Ovary (tissue), 9 donors: Measurements from ENCODE around the gene MMS19. TPM values are rescaled to one million over a fixed set of nuclear protein-coding genes. Genes with fewer than 3 reads are reported as not detected.
A peak's percentile ranks its signal among the peaks of the same experiment; 100 is the strongest.

Experiments
- DNase-seq, 5 donors: peaks; one replicate each; pipeline ENCODE4 v3.0.0-alpha.2; 2019 to 2020
- H3K27ac ChIP-seq, 2 donors: fragments of 200-600 bp; one replicate each; pipeline versions ENCODE4 v1.5.1 to v1.8.0; 2019 to 2022
- H3K27me3 ChIP-seq: fragments of 200-600 bp; one replicate; pipeline ENCODE4 v1.8.0; 2022
- H3K36me3 ChIP-seq: fragments of 200-600 bp; sonication (generic); one replicate; pipeline ENCODE4 v1.5.1; 2019
- H3K4me1 ChIP-seq: one replicate; pipeline ENCODE4 v1.8.1; 2013; ENCODE audit warnings: mild to moderate bottlenecking, moderate library complexity; ENCODE audit not compliant: insufficient read depth
- H3K4me3 ChIP-seq: fragments of 200-600 bp; sonication (generic); one replicate; pipeline ENCODE4 v1.5.1; 2017
- H3K9me3 ChIP-seq, 2 donors: fragments of 200-600 bp in 1 of 2; sonication (generic) in 1 of 2; one replicate each; pipeline versions ENCODE4 v1.5.1 to v1.8.1; 2013 to 2019; ENCODE audit warnings: mild to moderate bottlenecking in 1 of 2, moderate library complexity in 1 of 2
- EP300 ChIP-seq: sonication (generic); formaldehyde crosslinking; IDR thresholded peaks from one replicate; pipeline ENCODE4 v1.6.1; 2017; ENCODE audit warnings: antibody characterized with exemption
- POLR2A ChIP-seq: fragments of 450-650 bp; IDR thresholded peaks from one replicate; pipeline ENCODE4 v1.6.1; 2017; ENCODE audit warnings: antibody characterized with exemption, mild to moderate bottlenecking, moderate library complexity
- WGBS, 3 donors: extraction: QIAGEN DNeasy Blood & Tissue Kit in 1 of 3; methylation state at CpG; one replicate each; pipeline versions ENCODE4 v1.1.5 to v1.1.7; 2013 to 2017; 5-methylcytosine and 5-hydroxymethylcytosine counted together
- intact Hi-C, 4 donors: fragments of 100-400 bp; cut with DNase I; formaldehyde crosslinking; loops; one replicate each; pipeline versions ENCODE4 v1.11.0 to v1.15.1; 2022 to 2023
- polyA plus RNA-seq, 2 donors: library from polyadenylated mRNA; stranded (reverse); fragments of 200-250 nt in 1 of 2; fragments of 350-450 nt in 1 of 2; fragmentation: Illumina TruSeq in 1 of 2; extraction: RNeasy Lipid Tissue Mini Kit (QIAGEN cat#74804) in 1 of 2; gene quantifications; one replicate each; pipeline ENCODE4 v1.2.3, GENCODE V29; 2013 to 2014
- total RNA-seq, 7 donors: library from RNA; depleted of rRNA in 2 of 7; stranded (reverse); fragments of >200 nt in 2 of 7; fragmentation: NEBNext Ultra II Directional in 3 of 7; extraction: Animal tissue kit (Norgen Biotek cat#: 25700) in 3 of 7; gene quantifications; one replicate each; pipeline versions ENCODE4 v1.1.0 to v1.2.4, GENCODE V29; 2016 to 2023
- TF ChIP-seq, protein P1 (sequence below), 3 donors: fragments of 450-650 bp in 2 of 3; fragments of 200-600 bp in 1 of 3; IDR thresholded peaks; one replicate each; pipeline versions ENCODE4 v1.5.1 to v1.8.0; 2016 to 2022; ENCODE audit warnings: antibody characterized with exemption in 3 of 3, mild to moderate bottlenecking in 1 of 3
- donor health status: DM: no; HTN: no; CAD: no; lungs with moderate emphysema.
- donor health status: DM: no; HTN: no; CAD: no.
- donor health status: Bipolar disorder and iron deficiency.
- donor health status: DM: yes; HTN: yes; CAD: no.
- donor health status: DM: no; HTN: no; CAD: no.
- donor health status: DM: yes; HTN: yes; CAD: no.

Gene MMS19
- total and polyA plus RNA-seq, 9 donors: 45.3 to 63.6 (median 56.4) TPM

GRCh38 chr10:97500297-97500575, 2.0 kb upstream of the MMS19 start:
- 85 to 93% (median 86%) methylated on average over 2 of the region's 2 CpGs for WGBS, 3 donors

DNA sequence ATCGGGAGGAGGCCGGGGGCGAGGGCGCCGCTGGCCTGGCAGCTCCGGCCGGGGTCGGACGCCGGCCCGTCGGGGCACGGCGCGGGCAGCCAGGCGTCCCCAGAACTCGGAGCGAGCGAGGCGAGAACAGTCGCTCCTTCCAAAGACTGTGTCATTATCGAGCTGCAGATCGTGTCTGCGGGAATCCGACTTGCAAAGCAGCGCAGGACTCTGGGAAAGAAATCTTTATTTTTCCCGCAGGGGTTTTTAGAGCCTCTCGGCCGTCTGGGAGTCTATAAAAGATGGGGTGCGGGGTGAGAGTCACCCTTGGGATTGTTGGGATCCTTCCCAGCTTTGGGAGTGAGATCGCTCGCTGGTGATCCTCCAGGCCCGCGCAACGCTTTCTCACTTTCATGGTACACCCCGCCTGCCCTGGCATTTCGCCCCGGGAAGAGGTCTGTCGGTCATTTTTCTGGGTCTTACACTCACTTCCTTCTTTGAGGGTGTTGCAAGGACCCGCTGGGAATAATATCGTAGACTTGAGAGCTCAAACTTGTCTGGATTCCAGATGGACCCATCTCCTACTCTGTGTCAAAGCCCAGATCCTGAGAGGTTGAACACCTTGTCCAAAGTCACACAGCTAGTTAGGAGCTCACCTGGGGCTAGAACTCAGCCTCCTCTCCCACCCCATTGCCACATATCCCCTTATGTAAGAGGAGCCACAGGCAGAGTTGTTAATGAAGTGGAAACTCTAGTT, 1.5 kb upstream of the MMS19 start:
- Histone ChIP-seq H3K36me3 (no peaks in the 10 kb centered on the region), H3K27me3 (no peaks in the 10 kb centered on the region), H3K4me3 (peak overlapping the region; percentile 76), H3K9me3 (no peaks in the 10 kb centered on the region), H3K4me1 (peaks cover 4% of the 10 kb centered on the region), H3K27ac (peak overlapping the region; percentile 73 to 84)
- intact Hi-C loops: loop anchor here in 3 of 4 donors (2.0 to 10.0 kb wide), 3 partner anchors 43 to 45 kb away; no protein-coding TSS in a partner anchor
- DNase-seq: peak; percentile 72 to 83 (median 77)
- TF ChIP-seq, protein P1, sequence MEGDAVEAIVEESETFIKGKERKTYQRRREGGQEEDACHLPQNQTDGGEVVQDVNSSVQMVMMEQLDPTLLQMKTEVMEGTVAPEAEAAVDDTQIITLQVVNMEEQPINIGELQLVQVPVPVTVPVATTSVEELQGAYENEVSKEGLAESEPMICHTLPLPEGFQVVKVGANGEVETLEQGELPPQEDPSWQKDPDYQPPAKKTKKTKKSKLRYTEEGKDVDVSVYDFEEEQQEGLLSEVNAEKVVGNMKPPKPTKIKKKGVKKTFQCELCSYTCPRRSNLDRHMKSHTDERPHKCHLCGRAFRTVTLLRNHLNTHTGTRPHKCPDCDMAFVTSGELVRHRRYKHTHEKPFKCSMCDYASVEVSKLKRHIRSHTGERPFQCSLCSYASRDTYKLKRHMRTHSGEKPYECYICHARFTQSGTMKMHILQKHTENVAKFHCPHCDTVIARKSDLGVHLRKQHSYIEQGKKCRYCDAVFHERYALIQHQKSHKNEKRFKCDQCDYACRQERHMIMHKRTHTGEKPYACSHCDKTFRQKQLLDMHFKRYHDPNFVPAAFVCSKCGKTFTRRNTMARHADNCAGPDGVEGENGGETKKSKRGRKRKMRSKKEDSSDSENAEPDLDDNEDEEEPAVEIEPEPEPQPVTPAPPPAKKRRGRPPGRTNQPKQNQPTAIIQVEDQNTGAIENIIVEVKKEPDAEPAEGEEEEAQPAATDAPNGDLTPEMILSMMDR (IDR thresholded peaks at IDR 0.05): no peak
- TF ChIP-seq POLR2A (no peak), EP300 (no peak)
- 0 to 1% (median 0%) methylated on average over 25 to 41 of the region's 41 CpGs for WGBS, 3 donors

More at GRCh38 chr10:97500297-97500575, 2.0 kb upstream of the MMS19 start:
- no peaks in the 10 kb centered on the region for H3K27me3 ChIP-seq
- no peaks in the 10 kb centered on the region for H3K9me3 ChIP-seq
- DNase-seq: no peak
- H3K4me1 ChIP-seq: peaks cover 2% of the 10 kb centered on the region
- H3K36me3 ChIP-seq: no peaks in the 10 kb centered on the region
- H3K4me3 ChIP-seq: peak overlapping the region; percentile 76
- intact Hi-C loops: loop anchor here in 1 of 4 donors (5.0 kb wide), 1 partner anchor 42 kb away; no protein-coding TSS in a partner anchor
- H3K27ac ChIP-seq: peak overlapping the region in 1 of 2 donors; percentile 84
- TF ChIP-seq, protein P1 (IDR thresholded peaks at IDR 0.05): no peak
- TF ChIP-seq EP300 (no peak), POLR2A (no peak)

- Histone ChIP-seq H3K27ac (peak within 1 kb of the TSS; percentile 73 to 84), H3K9me3 (no peaks in the 10 kb centered on the region), H3K4me1 (peaks cover 4% of the 10 kb centered on the region), H3K36me3 (no peaks in the 10 kb centered on the region), H3K4me3 (peak within 1 kb of the TSS; percentile 76), H3K27me3 (no peaks in the 10 kb centered on the region)
- DNase-seq: peak; percentile 61 to 80 (median 80)
- intact Hi-C loops: loop anchor here in 2 of 4 donors (2.0 to 10.0 kb wide), 2 partner anchors 44 to 46 kb away; no protein-coding TSS in a partner anchor
- WGBS, 3 donors: 0 to 1% (median 1%) methylated on average over 55 to 66 of the region's 66 CpGs
- TF ChIP-seq, protein P1 (IDR thresholded peaks at IDR 0.05): no peak
- TF ChIP-seq POLR2A (peak; percentile 39), EP300 (no peak)
These were observed 779 bp upstream of the MMS19 start, which contains the start of gene UBTD1 for GRCh38 chr10:97498841-97499560. UBTD1 (plus strand) TSS chr10:97498924; CDS start chr10:97499204, 280 bp downstream.

DNA sequence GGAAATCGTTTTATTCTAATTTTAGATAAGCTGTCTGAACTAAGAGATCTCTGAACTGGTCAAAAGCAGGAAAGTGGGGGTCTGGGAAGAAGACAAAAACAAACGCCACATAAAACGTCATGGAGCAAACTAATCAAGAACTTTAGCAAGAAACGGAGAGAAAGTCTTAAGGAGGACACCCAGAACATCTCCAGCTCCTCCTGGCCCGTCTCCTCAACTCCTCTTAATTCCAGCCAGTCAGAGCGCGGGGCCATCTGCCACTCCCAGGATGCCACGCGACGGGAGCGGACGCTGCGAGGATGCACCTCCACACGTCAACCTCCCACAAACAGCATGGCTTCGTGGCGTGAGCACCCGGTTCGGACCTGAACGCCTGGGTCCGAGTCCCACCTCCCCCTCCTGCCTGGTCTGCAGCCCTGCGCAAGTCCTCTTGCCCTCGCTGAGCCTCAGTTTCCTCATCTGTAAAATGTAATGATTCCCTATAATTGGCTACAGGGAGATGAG, 598 bp downstream of the MMS19 start:
- intact Hi-C loops: loop anchor here in 2 of 4 donors (2.0 to 10.0 kb wide), 2 partner anchors 45 to 47 kb away; no protein-coding TSS in a partner anchor
- H3K36me3 ChIP-seq: no peaks in the 10 kb centered on the region
- DNase-seq: peak; percentile 69 to 82 (median 77)
- H3K27me3 ChIP-seq: no peaks in the 10 kb centered on the region
- peak overlapping the region in 1 of 2 donors; percentile 84 for H3K27ac ChIP-seq
- H3K9me3 ChIP-seq: no peaks in the 10 kb centered on the region
- 0% methylated on average over 22 of the region's 22 CpGs for WGBS, 3 donors
- H3K4me3 ChIP-seq: peak overlapping the region; percentile 76
- H3K4me1 ChIP-seq: peaks cover 4% of the 10 kb centered on the region
- TF ChIP-seq POLR2A: peak; percentile 18
- no peak for TF ChIP-seq EP300
- TF ChIP-seq, protein P1 (IDR thresholded peaks at IDR 0.05): no peak
